ENCODE results near the gene ALLC. TPM values are rescaled to one million over a fixed set of nuclear protein-coding genes. Genes with fewer than 3 reads are reported as not detected.

Gene ALLC
- total RNA-seq, 1 donor from 2014 or later, result not detected

- intact Hi-C loops (cut with DNase I), result no loop called here
- Histone ChIP-seq H3K27me3 (no peaks in the 10 kb centered on the region), H3K36me3 (no peaks in the 10 kb centered on the region), H3K9me3 (no peaks in the 10 kb centered on the region), H3K4me1 (peaks cover 3 to 5% of the 10 kb centered on the region in 2 donors), H3K27ac (no peak overlapping the region), H3K4me3 (no peak overlapping the region)
- TF ChIP-seq CTCF (IDR thresholded peaks at IDR 0.05), result no peak
- no peak for DNase-seq (ENCODE audit: low spot score in 2 of 2)
Observed at GRCh38 chr2:3648652-3649177, 9.3 kb upstream of the ALLC start.

GRCh38 chr2:3649581-3649980 is 8.4 kb upstream of the ALLC start:
- Histone ChIP-seq H3K27ac (no peak overlapping the region), H3K9me3 (no peaks in the 10 kb centered on the region), H3K4me3 (no peak overlapping the region), H3K4me1 (peaks cover 3 to 5% of the 10 kb centered on the region in 2 donors), H3K36me3 (no peaks in the 10 kb centered on the region), H3K27me3 (no peaks in the 10 kb centered on the region)
- no peak for TF ChIP-seq CTCF (IDR thresholded peaks at IDR 0.05)
- intact Hi-C loops (cut with DNase I), result no loop called here
- DNase-seq (ENCODE audit: low spot score in 2 of 2), result no peak

- Histone ChIP-seq H3K9me3 (no peaks in the 10 kb centered on the region), H3K36me3 (no peaks in the 10 kb centered on the region), H3K27me3 (no peaks in the 10 kb centered on the region), H3K4me3 (peak overlapping the region in 1 of 2 donors; percentile 27), H3K4me1 (peaks cover 3 to 5% of the 10 kb centered on the region in 2 donors), H3K27ac (no peak overlapping the region)
- DNase-seq (ENCODE audit: low spot score in 2 of 2), result no peak
- no peak for TF ChIP-seq CTCF (IDR thresholded peaks at IDR 0.05)
- intact Hi-C loops (cut with DNase I), result loop anchor here (2.0 to 10.0 kb wide), 3 partner anchors 93 to 1796 kb away; partner anchors contain the start of gene RNASEH1
Observed at GRCh38 chr2:3650140-3650920, 7.7 kb upstream of the ALLC start.

- peak overlapping the region; percentile 13 to 37 for H3K27ac ChIP-seq
- no peaks in the 10 kb centered on the region for H3K36me3 ChIP-seq
- peaks cover 3 to 5% of the 10 kb centered on the region in 2 donors for H3K4me1 ChIP-seq
- H3K9me3 ChIP-seq, result no peaks in the 10 kb centered on the region
- intact Hi-C loops (cut with DNase I), result loop anchor here (2.0 to 10.0 kb wide), 3 partner anchors 95 to 1797 kb away; partner anchors contain the start of gene RNASEH1
- DNase-seq (ENCODE audit: low spot score in 2 of 2), result no peak
- no peak for TF ChIP-seq CTCF (IDR thresholded peaks at IDR 0.05)
- no peaks in the 10 kb centered on the region for H3K27me3 ChIP-seq
- peak overlapping the region; percentile 17 to 55 for H3K4me3 ChIP-seq
Observed at GRCh38 chr2:3651691-3652648, 6.0 kb upstream of the ALLC start.

DNA sequence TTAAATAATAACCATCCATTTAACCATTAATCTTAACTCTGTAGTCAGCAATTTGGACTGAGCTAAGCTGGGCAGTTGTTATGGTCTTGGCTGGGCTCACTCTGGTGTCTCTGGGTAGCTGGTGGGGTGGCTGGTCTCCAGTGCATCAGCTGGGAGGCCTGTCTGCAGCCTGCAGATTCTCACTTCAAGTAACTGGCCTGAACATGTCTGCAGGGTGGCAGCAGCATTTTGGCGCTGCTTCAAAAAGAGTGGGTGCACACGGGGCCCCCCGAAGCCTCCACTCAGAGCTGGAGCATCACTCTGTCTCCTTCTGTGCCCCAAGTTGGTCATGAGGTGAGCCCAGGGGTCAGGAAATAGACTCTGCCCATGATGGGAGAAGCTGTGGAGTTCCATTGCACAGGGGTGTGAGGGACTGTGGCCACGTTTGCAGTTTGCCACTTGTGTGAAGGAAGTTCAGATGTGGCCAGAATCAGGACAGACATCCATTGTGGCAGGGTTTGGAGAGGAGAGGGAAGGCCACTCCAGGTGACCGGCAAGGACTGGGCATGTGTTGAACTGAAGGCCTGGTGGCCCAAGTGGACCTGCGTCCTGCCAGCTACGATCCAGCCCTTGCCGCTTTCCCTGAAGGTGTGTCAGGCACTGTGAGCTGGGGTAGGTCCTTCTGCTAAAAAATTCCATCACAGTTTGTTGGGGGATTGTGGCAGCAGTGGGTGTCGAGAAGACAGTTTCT is 4.9 kb upstream of the ALLC start:
- no peak for TF ChIP-seq CTCF (IDR thresholded peaks at IDR 0.05)
- DNase-seq (ENCODE audit: low spot score in 2 of 2), result no peak
- H3K27ac ChIP-seq, result no peak overlapping the region
- no peaks in the 10 kb centered on the region for H3K9me3 ChIP-seq
- no peak overlapping the region for H3K4me3 ChIP-seq
- peaks cover 3 to 5% of the 10 kb centered on the region in 2 donors for H3K4me1 ChIP-seq
- intact Hi-C loops (cut with DNase I), result loop anchor here (5.0 to 10.0 kb wide), 2 partner anchors 96 to 1798 kb away; partner anchors contain the start of gene RNASEH1
- no peaks in the 10 kb centered on the region for H3K27me3 ChIP-seq
- no peaks in the 10 kb centered on the region for H3K36me3 ChIP-seq

Measured in ascending aorta (tissue), 2 donors.